GM23338 (cell line): ENCODE data around the gene TGM2. TPM values are rescaled to one million over a fixed set of nuclear protein-coding genes. Genes with fewer than 3 reads are reported as not detected.

Source experiments
- ATAC-seq: fragments of 200-7000 bp; cut with Tn5 transposase; 3 replicates; pipeline ENCODE4 v1.9.1; 2020
- DNase-seq: peaks from one replicate; pipeline ENCODE4 v3.0.0-alpha.2; 2015; ENCODE audit warnings: low spot score
- H2AFZ ChIP-seq: fragments of 200-600 bp; sonication (generic); 2 replicates; pipeline ENCODE4 v1.8.0; 2016; ENCODE audit warnings: antibody characterized with exemption, mild to moderate bottlenecking, moderate library complexity
- H3F3A ChIP-seq: fragments of 200-600 bp; sonication (generic); replicated peaks from 2 replicates; pipeline ENCODE4 v1.8.0; 2017; ENCODE audit warnings: antibody characterized with exemption, mixed run types, low read depth
- H3K27ac ChIP-seq: fragments of 200-600 bp; sonication (generic); 2 replicates; pipeline ENCODE4 v1.6.1; 2016; ENCODE audit warnings: low read depth
- H3K27me3 ChIP-seq: fragments of 200-600 bp; sonication (generic); 2 replicates; pipeline ENCODE4 v1.8.0; 2016; ENCODE audit warnings: mild to moderate bottlenecking, mixed run types, moderate library complexity; ENCODE audit not compliant: insufficient read depth
- H3K36me3 ChIP-seq: fragments of 200-600 bp; sonication (generic); 2 replicates; pipeline ENCODE4 v1.8.0; 2016; ENCODE audit warnings: mild to moderate bottlenecking; ENCODE audit not compliant: insufficient read depth
- H3K4me1 ChIP-seq: fragments of 200-600 bp; sonication (generic); 2 replicates; pipeline ENCODE4 v1.8.0; 2016; ENCODE audit warnings: mild to moderate bottlenecking, moderate library complexity; ENCODE audit not compliant: insufficient read depth
- H3K4me2 ChIP-seq: fragments of 200-600 bp; sonication (generic); 2 replicates; pipeline ENCODE4 v1.7.1; 2017; ENCODE audit warnings: mixed run types
- H3K4me3 ChIP-seq: fragments of 200-600 bp; sonication (generic); 2 replicates; pipeline ENCODE4 v1.6.1; 2016; ENCODE audit warnings: mixed run types
- H3K79me2 ChIP-seq: fragments of 200-600 bp; sonication (generic); replicated peaks from 2 replicates; pipeline ENCODE4 v1.8.0; 2017; ENCODE audit warnings: mild to moderate bottlenecking; ENCODE audit not compliant: insufficient read depth
- H3K9me2 ChIP-seq: fragments of 200-600 bp; sonication (generic); 2 replicates; pipeline ENCODE4 v1.8.0; 2017; ENCODE audit not compliant: insufficient read depth
- H4K20me1 ChIP-seq: fragments of 200-600 bp; sonication (generic); replicated peaks from 2 replicates; pipeline ENCODE4 v1.8.0; 2017; ENCODE audit warnings: mild to moderate bottlenecking; ENCODE audit not compliant: insufficient read depth
- H3K27ac Mint-ChIP-seq: 2 replicates; pipeline ENCODE4 v1.8.0; 2020; ENCODE audit warnings: inconsistent platforms, mild to moderate bottlenecking, moderate library complexity, mixed read lengths
- H3K27me3 Mint-ChIP-seq: 3 replicates; pipeline ENCODE4 v1.8.0; 2022; ENCODE audit warnings: low read depth, mild to moderate bottlenecking, moderate library complexity, mixed read lengths, inconsistent platforms; ENCODE audit not compliant: insufficient read depth, poor library complexity
- H3K36me3 Mint-ChIP-seq: 3 replicates; pipeline ENCODE4 v1.8.0; 2021; ENCODE audit warnings: low read depth, mild to moderate bottlenecking, inconsistent platforms, moderate library complexity, mixed read lengths
- H3K4me1 Mint-ChIP-seq: 3 replicates; pipeline ENCODE4 v1.8.0; 2020; ENCODE audit warnings: mild to moderate bottlenecking, inconsistent platforms, mixed read lengths
- H3K4me3 Mint-ChIP-seq: 3 replicates; pipeline ENCODE4 v1.8.0; 2021; ENCODE audit warnings: moderate library complexity, mild to moderate bottlenecking, inconsistent platforms, mixed read lengths
- H3K9me3 Mint-ChIP-seq: 3 replicates; pipeline ENCODE4 v1.8.0; 2020; ENCODE audit warnings: moderate library complexity, mild to moderate bottlenecking, inconsistent platforms, mixed read lengths
- CREB1 ChIP-seq: fragments of 250-450 bp; sonication (Bioruptor Pico); IDR thresholded peaks from 2 replicates; pipeline ENCODE4 v1.5.0; 2020; ENCODE audit warnings: low read depth, mild to moderate bottlenecking, moderate library complexity
- EZH2 ChIP-seq: fragments of 200-600 bp; sonication (generic); IDR thresholded peaks from one replicate; pipeline ENCODE4 v1.8.0; 2017; ENCODE audit warnings: antibody characterized with exemption, mild to moderate bottlenecking, low read depth; ENCODE audit not compliant: unreplicated experiment
- EZH2phosphoT487 ChIP-seq: fragments of 200-600 bp; sonication (generic); IDR thresholded peaks from one replicate; pipeline ENCODE4 v1.8.1; 2018; ENCODE audit warnings: antibody characterized with exemption; ENCODE audit not compliant: unreplicated experiment
- JUNB ChIP-seq: IDR thresholded peaks from one replicate; pipeline ENCODE4 v1.6.1; 2016; ENCODE audit warnings: antibody characterized with exemption; ENCODE audit not compliant: unreplicated experiment
- NANOG ChIP-seq: IDR thresholded peaks from 2 replicates; pipeline ENCODE4 v1.6.1; 2016; ENCODE audit warnings: antibody characterized with exemption, borderline replicate concordance
- POLR2AphosphoS5 ChIP-seq: IDR thresholded peaks from 2 replicates; pipeline ENCODE4 v1.6.1; 2016; ENCODE audit warnings: antibody characterized with exemption, low read depth
- REST ChIP-seq: IDR thresholded peaks from one replicate; pipeline ENCODE4 v1.6.1; 2018; ENCODE audit warnings: antibody characterized with exemption; ENCODE audit not compliant: unreplicated experiment
- STAT1 ChIP-seq: IDR thresholded peaks from one replicate; pipeline ENCODE4 v1.6.1; 2016; ENCODE audit warnings: antibody characterized with exemption; ENCODE audit not compliant: unreplicated experiment
- ZNF114 ChIP-seq: fragments of 250-450 bp; sonication (Bioruptor Pico); IDR thresholded peaks from 2 replicates; pipeline ENCODE4 v1.5.0; 2020; ENCODE audit warnings: mild to moderate bottlenecking, moderate library complexity
- ZNF331 ChIP-seq: fragments of 250-450 bp; sonication (Bioruptor Pico); IDR thresholded peaks from 2 replicates; pipeline ENCODE4 v1.5.0; 2020; ENCODE audit warnings: low read depth, mild to moderate bottlenecking, moderate library complexity
- ZNF462 ChIP-seq: fragments of 250-450 bp; sonication (Bioruptor Pico); IDR thresholded peaks from 2 replicates; pipeline ENCODE4 v1.5.0; 2020; ENCODE audit warnings: mild to moderate bottlenecking, moderate library complexity
- polyA plus RNA-seq: library from polyadenylated mRNA; unstranded; fragments of >200 nt; fragmentation: Nextera tagmentation; extraction: Ambion mirVana; gene quantifications from 2 replicates; pipeline ENCODE4 v1.2.1, GENCODE V29; 2016
- total RNA-seq: library from RNA; depleted of rRNA; stranded (reverse); fragments of >200 nt; shearing (Covaris generic); gene quantifications from 2 replicates; pipeline ENCODE4 v1.2.3, GENCODE V29; 2014
- TF ChIP-seq, protein P1 (sequence below): IDR thresholded peaks from 2 replicates; pipeline ENCODE4 v1.6.1; 2016; ENCODE audit warnings: antibody characterized with exemption
- TF ChIP-seq, protein P2 (sequence below), 2 experiments: fragments of 200-600 bp in 1 of 2; sonication (generic) in 1 of 2; conservative IDR thresholded peaks; 2 replicates each; pipeline versions ENCODE4 v1.5.1 to v1.6.1; 2016 to 2017; ENCODE audit warnings: antibody characterized with exemption in 2 of 2, low read depth in 2 of 2, mild to moderate bottlenecking in 2 of 2, moderate library complexity in 1 of 2

Gene TGM2
- total and polyA plus RNA-seq, 2 experiments from 2014 or later = 0.45 to 1.0 TPM

GRCh38 chr20:38184101-38184500, 19.0 kb upstream of the TGM2 start:
- H3K27me3 Mint-ChIP-seq = no peaks in the 10 kb centered on the region
- Histone ChIP-seq H3K4me1 (no peaks in the 10 kb centered on the region), H3K4me2 (no peak overlapping the region), H3K4me3 (no peak overlapping the region), H3K27me3 (no peaks in the 10 kb centered on the region), H4K20me1 (no peaks in the 10 kb centered on the region), H3K9me2 (no peaks in the 10 kb centered on the region), H3K27ac (no peak overlapping the region), H3K79me2 (no peaks in the 10 kb centered on the region), H3F3A (no peaks in the 10 kb centered on the region), H2AFZ (no peak overlapping the region), H3K36me3 (no peaks in the 10 kb centered on the region)
- no peaks in the 10 kb centered on the region for H3K36me3 Mint-ChIP-seq
- no peak for DNase-seq
- peaks cover 4% of the 10 kb centered on the region; the same call in 1 of the 3 replicates for H3K4me1 Mint-ChIP-seq
- no peak for ATAC-seq
- no peaks in the 10 kb centered on the region for H3K9me3 Mint-ChIP-seq
- no peak for TF ChIP-seq EZH2
- no peak for TF ChIP-seq REST
- no peak for TF ChIP-seq NANOG
- TF ChIP-seq EZH2phosphoT487 = no peak
- no peak for TF ChIP-seq STAT1
- TF ChIP-seq ZNF114 = no peak
- no peak for TF ChIP-seq ZNF462
- TF ChIP-seq POLR2AphosphoS5 = no peak
- TF ChIP-seq ZNF331 (CRISPR knock-in tag) = no peak
- TF ChIP-seq, protein P1, sequence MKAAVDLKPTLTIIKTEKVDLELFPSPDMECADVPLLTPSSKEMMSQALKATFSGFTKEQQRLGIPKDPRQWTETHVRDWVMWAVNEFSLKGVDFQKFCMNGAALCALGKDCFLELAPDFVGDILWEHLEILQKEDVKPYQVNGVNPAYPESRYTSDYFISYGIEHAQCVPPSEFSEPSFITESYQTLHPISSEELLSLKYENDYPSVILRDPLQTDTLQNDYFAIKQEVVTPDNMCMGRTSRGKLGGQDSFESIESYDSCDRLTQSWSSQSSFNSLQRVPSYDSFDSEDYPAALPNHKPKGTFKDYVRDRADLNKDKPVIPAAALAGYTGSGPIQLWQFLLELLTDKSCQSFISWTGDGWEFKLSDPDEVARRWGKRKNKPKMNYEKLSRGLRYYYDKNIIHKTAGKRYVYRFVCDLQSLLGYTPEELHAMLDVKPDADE = no peak
- TF ChIP-seq CREB1 (CRISPR knock-in tag) = no peak
- TF ChIP-seq, protein P2, sequence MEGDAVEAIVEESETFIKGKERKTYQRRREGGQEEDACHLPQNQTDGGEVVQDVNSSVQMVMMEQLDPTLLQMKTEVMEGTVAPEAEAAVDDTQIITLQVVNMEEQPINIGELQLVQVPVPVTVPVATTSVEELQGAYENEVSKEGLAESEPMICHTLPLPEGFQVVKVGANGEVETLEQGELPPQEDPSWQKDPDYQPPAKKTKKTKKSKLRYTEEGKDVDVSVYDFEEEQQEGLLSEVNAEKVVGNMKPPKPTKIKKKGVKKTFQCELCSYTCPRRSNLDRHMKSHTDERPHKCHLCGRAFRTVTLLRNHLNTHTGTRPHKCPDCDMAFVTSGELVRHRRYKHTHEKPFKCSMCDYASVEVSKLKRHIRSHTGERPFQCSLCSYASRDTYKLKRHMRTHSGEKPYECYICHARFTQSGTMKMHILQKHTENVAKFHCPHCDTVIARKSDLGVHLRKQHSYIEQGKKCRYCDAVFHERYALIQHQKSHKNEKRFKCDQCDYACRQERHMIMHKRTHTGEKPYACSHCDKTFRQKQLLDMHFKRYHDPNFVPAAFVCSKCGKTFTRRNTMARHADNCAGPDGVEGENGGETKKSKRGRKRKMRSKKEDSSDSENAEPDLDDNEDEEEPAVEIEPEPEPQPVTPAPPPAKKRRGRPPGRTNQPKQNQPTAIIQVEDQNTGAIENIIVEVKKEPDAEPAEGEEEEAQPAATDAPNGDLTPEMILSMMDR (conservative IDR thresholded peaks at IDR 0.05; ENCODE audit: low read depth in 2 of 2) = no peak
- no peak for TF ChIP-seq JUNB
- H3K4me3 Mint-ChIP-seq = no peak overlapping the region
- no peak overlapping the region for H3K27ac Mint-ChIP-seq
